ENCODE data around the gene STRBP.

The STRBP gene

DNA sequence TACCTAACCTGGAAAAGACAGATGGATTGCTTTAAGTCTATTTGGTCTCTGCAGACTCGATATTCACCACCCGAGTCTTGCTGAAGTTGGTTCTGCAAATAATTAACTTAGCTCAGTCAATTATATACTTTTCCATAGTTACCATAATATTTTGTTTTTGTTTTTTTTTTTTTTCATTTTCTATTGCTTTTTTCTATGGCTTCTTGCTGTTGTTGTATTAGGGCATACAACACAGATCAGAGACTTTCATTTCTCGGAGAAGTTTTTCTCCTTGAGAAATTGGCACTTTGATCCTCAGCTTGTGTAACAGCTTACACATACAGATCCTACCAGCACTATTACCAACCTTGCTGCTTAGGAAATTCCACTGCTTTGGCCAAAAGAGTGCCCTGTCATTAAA lies 146.9 kb downstream of the STRBP start:
- DNase-seq (ENCODE audit: low spot score) = no peak
- Histone ChIP-seq H3K4me3 (no peak overlapping the region), H3K27ac (no peak overlapping the region)
- TF ChIP-seq, protein P1, sequence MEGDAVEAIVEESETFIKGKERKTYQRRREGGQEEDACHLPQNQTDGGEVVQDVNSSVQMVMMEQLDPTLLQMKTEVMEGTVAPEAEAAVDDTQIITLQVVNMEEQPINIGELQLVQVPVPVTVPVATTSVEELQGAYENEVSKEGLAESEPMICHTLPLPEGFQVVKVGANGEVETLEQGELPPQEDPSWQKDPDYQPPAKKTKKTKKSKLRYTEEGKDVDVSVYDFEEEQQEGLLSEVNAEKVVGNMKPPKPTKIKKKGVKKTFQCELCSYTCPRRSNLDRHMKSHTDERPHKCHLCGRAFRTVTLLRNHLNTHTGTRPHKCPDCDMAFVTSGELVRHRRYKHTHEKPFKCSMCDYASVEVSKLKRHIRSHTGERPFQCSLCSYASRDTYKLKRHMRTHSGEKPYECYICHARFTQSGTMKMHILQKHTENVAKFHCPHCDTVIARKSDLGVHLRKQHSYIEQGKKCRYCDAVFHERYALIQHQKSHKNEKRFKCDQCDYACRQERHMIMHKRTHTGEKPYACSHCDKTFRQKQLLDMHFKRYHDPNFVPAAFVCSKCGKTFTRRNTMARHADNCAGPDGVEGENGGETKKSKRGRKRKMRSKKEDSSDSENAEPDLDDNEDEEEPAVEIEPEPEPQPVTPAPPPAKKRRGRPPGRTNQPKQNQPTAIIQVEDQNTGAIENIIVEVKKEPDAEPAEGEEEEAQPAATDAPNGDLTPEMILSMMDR (IDR thresholded peaks at IDR 0.05) = no peak

- DNase-seq (ENCODE audit: low spot score) = no peak
- H3K4me3 ChIP-seq = no peak overlapping the region
- TF ChIP-seq, protein P1 (IDR thresholded peaks at IDR 0.05) = no peak
- no peak overlapping the region for H3K27ac ChIP-seq
Observed at GRCh38 chr9:123120953-123121352, 147.4 kb downstream of the STRBP start.

DNA sequence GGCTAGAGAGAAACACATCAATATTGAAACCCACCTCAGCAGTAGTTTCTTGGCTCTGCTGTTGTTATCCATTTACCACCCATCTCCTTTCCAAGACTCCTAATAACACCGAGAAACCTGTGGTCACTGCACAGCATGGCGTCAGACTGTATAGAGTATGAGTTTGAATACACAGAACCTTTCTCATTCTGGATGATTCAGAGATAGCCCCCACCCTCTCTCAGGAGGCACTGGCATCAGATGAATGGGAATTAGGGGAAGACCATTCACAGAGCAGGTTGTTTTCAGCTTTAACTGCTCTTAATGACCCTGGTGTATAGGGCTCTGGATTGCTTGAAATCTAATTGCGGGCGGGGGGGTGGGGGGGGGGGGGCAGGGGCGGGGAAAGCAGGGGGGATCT lies 148.3 kb downstream of the STRBP start:
- no peak for DNase-seq (ENCODE audit: low spot score)
- H3K27ac ChIP-seq = no peak overlapping the region
- H3K4me3 ChIP-seq = no peak overlapping the region
- TF ChIP-seq, protein P1 (IDR thresholded peaks at IDR 0.05) = no peak

DNA sequence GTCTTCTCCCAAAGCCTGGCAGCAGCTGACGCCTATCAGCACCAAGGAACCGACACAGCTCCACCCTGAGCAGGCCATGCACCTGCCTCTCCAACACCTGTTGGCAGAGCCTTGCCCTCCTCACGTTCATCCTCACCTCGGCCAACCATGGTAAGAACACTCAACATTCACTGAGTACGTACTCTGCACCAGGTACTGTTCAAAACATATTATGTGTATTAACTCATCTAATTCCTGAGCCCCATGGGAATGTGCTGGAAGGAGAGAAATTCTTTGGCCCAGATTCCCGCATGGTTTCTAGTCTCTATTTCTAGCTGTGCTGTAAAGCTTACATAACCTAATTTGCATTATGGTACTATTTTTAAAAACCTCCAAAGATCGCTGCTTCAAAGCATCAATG lies 148.8 kb downstream of the STRBP start:
- Histone ChIP-seq H3K4me3 (no peak overlapping the region), H3K27ac (peak overlapping the region in 1 of 2 donors; percentile 25)
- TF ChIP-seq, protein P1 (IDR thresholded peaks at IDR 0.05) = no peak
- DNase-seq (ENCODE audit: low spot score) = no peak

DNA sequence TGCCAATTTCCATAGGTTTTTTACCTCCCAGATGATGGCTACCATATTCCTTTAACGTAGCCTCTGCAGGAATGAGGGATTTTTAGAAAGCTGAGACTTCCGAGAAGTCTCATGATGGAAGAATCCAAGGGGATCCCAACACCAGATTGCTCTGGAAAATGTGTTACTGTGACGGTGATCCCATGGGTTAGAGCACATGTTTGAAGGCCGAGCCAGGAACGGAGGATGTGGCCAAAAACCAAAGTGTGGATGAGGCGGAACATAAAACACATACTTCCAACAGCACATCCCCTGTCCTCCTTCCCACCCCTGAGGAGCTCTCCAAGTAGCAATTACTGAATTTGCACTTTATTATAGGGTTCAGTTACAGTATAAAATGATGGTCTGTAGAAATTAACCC lies 152.3 kb downstream of the STRBP start:
- H3K4me3 ChIP-seq = no peak overlapping the region
- no peak for DNase-seq (ENCODE audit: low spot score)
- TF ChIP-seq, protein P1 (IDR thresholded peaks at IDR 0.05) = no peak
- H3K27ac ChIP-seq = no peak overlapping the region

DNA sequence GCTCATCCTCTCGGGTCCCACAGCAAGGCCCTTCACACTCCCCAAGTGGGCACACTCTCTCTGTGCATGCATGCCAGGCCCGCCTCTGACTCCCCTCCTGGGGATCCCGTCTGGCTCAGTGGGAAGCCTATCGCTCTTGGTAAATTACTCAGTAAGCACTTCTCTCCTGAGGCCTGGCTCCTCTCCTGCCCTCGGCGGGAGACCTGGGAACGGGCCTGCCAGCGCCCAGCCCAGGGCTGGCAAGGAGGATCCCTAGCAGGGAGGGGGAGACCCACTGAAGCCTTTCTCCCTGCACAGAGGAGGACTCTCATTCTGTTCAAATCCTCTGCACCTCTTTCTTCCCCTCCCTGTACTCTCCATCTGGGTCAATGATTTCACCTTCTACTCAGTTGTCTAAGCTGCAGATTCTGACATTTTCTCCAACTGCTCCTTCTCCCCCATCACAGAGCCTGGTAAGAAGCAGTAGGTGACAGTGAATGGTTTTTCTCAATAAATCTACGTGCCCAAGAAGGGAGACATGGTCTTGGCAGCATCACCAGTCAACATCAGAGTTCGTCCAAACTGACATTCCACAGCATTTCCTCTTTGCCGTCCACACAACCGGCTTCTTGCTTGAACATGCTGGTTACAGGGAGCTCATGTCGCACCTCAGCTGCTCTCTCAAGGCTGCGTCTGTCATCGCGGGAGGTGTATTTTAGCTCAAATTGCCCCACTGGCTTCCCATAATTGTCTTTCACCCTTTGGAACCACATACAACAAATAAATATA lies 153.1 kb downstream of the STRBP start:
- H3K4me3 ChIP-seq = no peak overlapping the region
- peak overlapping the region in 1 of 2 donors; percentile 51 for H3K27ac ChIP-seq
- no peak for DNase-seq (ENCODE audit: low spot score)
- TF ChIP-seq, protein P1 (IDR thresholded peaks at IDR 0.05) = no peak

DNA sequence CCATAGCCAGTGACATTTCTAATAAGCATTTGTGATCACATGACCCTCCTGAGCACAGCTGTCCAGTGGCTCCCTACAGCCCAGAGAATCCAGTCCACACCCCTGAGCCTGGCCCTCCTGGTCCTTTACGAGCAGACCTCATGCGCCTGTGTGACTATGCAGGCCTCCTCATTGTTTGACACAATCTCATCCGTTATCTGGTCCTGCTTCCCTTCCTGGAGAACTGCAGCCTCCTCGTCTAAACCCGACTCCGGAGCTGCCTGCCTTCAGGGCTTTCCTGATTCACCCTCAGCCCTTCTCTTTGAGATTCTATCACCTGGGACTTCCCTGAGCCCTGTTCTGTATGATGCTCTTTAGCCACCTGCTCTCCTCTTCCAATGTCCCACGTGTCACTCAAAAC lies 155.2 kb downstream of the STRBP start:
- TF ChIP-seq, protein P1 (IDR thresholded peaks at IDR 0.05) = no peak
- DNase-seq (ENCODE audit: low spot score) = no peak
- Histone ChIP-seq H3K4me3 (no peak overlapping the region), H3K27ac (no peak overlapping the region)
